Prostate gland (tissue), 2 donors: Measurements from ENCODE around the gene C10orf90.

Experiments used
- POLR2A ChIP-seq: fragments of 450-650 bp; IDR thresholded peaks from one replicate; pipeline ENCODE4 v1.6.1; 2016; ENCODE audit warnings: antibody characterized with exemption, mild to moderate bottlenecking
- TF ChIP-seq, protein P1 (sequence below), 4 experiments: fragments of 200-600 bp in 2 of 4; fragments of 450-650 bp in 2 of 4; sonication (generic) in 2 of 4; IDR thresholded peaks; 1 replicate in 3 of 4; 2 replicates in 1 of 4; pipeline ENCODE4 v1.5.1; 2016 to 2019; ENCODE audit warnings: antibody characterized with exemption in 4 of 4, mild to moderate bottlenecking in 2 of 4, moderate library complexity in 2 of 4

DNA sequence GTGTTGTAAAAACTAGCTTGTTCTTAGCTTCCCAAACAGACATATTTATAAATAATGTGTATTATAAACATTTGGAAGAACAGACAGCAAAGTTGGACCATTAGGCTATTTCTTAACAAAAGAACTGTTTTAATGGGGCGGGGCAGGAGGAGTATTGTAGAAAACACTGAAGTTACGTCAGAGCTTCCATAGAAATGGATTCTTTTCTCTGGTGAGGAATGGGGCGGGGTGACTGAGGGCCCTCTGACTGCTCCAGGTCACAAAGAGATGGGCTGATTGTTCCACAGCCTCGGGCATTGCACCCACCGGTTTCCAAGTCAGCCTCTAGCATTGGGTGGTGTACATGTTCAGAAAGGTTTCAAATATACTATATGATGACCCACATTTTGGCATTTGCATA is 245.5 kb downstream of the C10orf90 start:
- TF ChIP-seq, protein P1, sequence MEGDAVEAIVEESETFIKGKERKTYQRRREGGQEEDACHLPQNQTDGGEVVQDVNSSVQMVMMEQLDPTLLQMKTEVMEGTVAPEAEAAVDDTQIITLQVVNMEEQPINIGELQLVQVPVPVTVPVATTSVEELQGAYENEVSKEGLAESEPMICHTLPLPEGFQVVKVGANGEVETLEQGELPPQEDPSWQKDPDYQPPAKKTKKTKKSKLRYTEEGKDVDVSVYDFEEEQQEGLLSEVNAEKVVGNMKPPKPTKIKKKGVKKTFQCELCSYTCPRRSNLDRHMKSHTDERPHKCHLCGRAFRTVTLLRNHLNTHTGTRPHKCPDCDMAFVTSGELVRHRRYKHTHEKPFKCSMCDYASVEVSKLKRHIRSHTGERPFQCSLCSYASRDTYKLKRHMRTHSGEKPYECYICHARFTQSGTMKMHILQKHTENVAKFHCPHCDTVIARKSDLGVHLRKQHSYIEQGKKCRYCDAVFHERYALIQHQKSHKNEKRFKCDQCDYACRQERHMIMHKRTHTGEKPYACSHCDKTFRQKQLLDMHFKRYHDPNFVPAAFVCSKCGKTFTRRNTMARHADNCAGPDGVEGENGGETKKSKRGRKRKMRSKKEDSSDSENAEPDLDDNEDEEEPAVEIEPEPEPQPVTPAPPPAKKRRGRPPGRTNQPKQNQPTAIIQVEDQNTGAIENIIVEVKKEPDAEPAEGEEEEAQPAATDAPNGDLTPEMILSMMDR (IDR thresholded peaks at IDR 0.05), result no peak
- no peak for TF ChIP-seq POLR2A
